BLaER1 treated with 17β-estradiol and CSF1 and Interleukin-3, amounts not matched to agents 10 nM and 100 nM (cell line): ENCODE data around the gene MRPL33.
A peak's percentile ranks its signal among the peaks of the same experiment; 100 is the strongest.

Source experiments
- H3K27ac ChIP-seq, 11 experiments: shearing (Covaris generic); formaldehyde crosslinking; 2 replicates each; pipeline ENCODE4 v1.8.1; 2022
- H3K27me3 ChIP-seq, 11 experiments: shearing (Covaris generic); formaldehyde crosslinking; 2 replicates each; pipeline ENCODE4 v1.8.1; 2022
- H3K36me3 ChIP-seq, 11 experiments: shearing (Covaris generic); formaldehyde crosslinking; 2 replicates each; pipeline ENCODE4 v1.8.1; 2022
- H3K4me1 ChIP-seq, 10 experiments: shearing (Covaris generic); formaldehyde crosslinking; 2 replicates each; pipeline ENCODE4 v1.8.1; 2022
- H3K4me2 ChIP-seq, 11 experiments: shearing (Covaris generic); formaldehyde crosslinking; 2 replicates each; pipeline ENCODE4 v1.8.1; 2022
- H3K4me3 ChIP-seq, 10 experiments: shearing (Covaris generic); formaldehyde crosslinking; 2 replicates each; pipeline ENCODE4 v1.8.1; 2022
- H3K9ac ChIP-seq, 11 experiments: shearing (Covaris generic); formaldehyde crosslinking; 2 replicates each; pipeline ENCODE4 v1.8.1; 2022
- H3K9me3 ChIP-seq, 11 experiments: shearing (Covaris generic); formaldehyde crosslinking; replicated peaks in 1 of 11; 2 replicates each; pipeline ENCODE4 v1.8.1; 2022
- H4K20me1 ChIP-seq, 11 experiments: shearing (Covaris generic); formaldehyde crosslinking; 2 replicates each; pipeline ENCODE4 v1.8.1; 2022
- Cebpa-rat ChIP-seq, 11 experiments: shearing (Covaris generic); IDR thresholded peaks; 2 replicates each; pipeline ENCODE4 v1.8.1; 2022

The MRPL33 gene

DNA sequence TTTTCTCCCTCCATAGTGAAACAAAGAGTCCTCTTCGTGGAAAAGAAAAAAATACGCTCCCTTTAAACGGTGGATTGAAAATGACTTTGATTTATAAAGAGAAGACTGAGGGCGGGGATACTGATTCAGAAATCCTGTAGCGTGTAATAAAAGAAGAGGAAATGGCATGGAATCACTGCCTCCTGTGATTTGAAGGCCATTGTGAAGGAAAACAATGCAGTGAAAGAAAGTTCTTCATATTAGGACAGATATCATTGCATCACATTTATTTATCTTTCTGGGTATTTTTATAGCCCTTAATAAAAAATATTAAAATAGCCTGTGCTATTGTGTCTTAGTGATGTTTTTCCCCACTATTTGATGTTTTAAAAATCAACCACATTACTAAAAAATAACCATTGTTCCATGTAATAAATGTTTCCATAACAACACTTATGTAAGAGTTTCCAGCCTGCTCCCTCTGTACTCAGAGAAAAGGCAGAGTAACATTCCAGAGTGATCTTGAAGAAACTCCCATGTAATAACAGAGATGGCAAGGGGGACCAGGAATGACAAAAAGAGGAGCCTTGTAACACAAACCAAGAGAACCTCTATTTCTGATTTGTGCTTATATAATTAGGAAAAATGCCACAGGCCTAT is 8.0 kb downstream of the MRPL33 start:
- peaks cover 0 to 8% (median 4%) of the 10 kb centered on the region in 11 experiments; a peak in 5 of 22 replicates for H3K9me3 ChIP-seq
- H3K36me3 ChIP-seq, result peaks cover 31 to 93% (median 81%) of the 10 kb centered on the region in 11 experiments
- peaks cover 0 to 12% (median 0%) of the 10 kb centered on the region in 11 experiments; a peak in 3 of 22 replicates for H4K20me1 ChIP-seq
- H3K4me3 ChIP-seq, result no peak overlapping the region
- no peak overlapping the region for H3K9ac ChIP-seq
- no peaks in the 10 kb centered on the region for H3K27me3 ChIP-seq
- H3K27ac ChIP-seq, result no peak overlapping the region
- TF ChIP-seq Cebpa-rat (IDR thresholded peaks at IDR 0.05), result no peak
- no peak overlapping the region for H3K4me2 ChIP-seq
- peaks cover 0 to 50% (median 11%) of the 10 kb centered on the region in 10 experiments; a peak in 18 of 20 replicates for H3K4me1 ChIP-seq

DNA sequence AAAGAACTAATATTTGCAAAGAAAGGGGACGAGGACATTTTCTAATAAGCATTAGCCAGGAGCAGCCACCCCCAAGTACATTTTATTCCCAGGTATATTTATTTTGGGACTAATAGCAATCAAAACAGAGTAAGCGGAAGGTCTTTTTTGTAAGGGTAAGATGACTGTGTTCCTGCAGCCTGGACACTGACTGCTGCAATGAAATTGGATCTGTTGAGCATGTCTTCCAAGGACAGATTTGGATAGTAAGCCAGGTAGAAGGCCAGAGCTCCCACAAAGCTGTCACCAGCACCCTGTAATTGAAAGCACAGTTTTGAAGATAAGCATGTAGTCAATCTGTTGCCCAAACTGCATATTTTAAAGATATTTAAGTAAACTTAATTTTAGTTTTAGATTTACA is 10.0 kb downstream of the MRPL33 start:
- no peak overlapping the region for H3K4me2 ChIP-seq
- H3K9ac ChIP-seq, result no peak overlapping the region
- H3K9me3 ChIP-seq, result peaks cover 0 to 8% (median 4%) of the 10 kb centered on the region in 11 experiments; a peak in 5 of 22 replicates
- peaks cover 0 to 12% (median 0%) of the 10 kb centered on the region in 11 experiments; a peak in 3 of 22 replicates for H4K20me1 ChIP-seq
- no peak for TF ChIP-seq Cebpa-rat (IDR thresholded peaks at IDR 0.05)
- peaks cover 26 to 77% (median 61%) of the 10 kb centered on the region in 11 experiments; a peak in 21 of 22 replicates for H3K36me3 ChIP-seq
- no peak overlapping the region for H3K4me3 ChIP-seq
- peaks cover 0 to 31% (median 4%) of the 10 kb centered on the region in 10 experiments; a peak in 10 of 20 replicates for H3K4me1 ChIP-seq
- no peak overlapping the region for H3K27ac ChIP-seq
- H3K27me3 ChIP-seq, result no peaks in the 10 kb centered on the region

DNA sequence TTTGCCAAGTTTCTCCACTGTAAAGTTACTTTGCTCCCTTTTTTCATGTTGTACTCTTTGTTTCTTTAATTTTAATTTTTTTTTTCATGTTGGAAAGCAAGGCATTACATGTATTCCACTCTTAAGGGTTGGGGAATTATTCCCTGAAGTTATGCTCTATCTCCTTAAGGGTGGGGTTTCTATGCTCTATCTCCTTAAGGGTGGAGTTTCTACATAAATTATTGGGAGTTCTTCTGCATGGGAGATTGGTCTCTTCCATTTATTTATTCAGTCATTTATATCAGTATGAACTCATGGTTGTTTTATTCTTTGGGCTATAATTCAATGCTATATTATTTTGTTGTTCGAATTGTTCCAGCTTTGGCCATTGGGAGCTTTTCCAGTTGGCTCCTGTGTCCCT is 11.2 kb downstream of the MRPL33 start:
- no peak overlapping the region for H3K27ac ChIP-seq
- no peak overlapping the region for H3K9ac ChIP-seq
- H3K9me3 ChIP-seq, result peaks cover 0 to 8% (median 4%) of the 10 kb centered on the region in 11 experiments; a peak in 5 of 22 replicates
- H3K36me3 ChIP-seq, result peaks cover 20 to 65% (median 51%) of the 10 kb centered on the region in 11 experiments; a peak in 21 of 22 replicates
- peaks cover 0 to 19% (median 4%) of the 10 kb centered on the region in 10 experiments; a peak in 10 of 20 replicates for H3K4me1 ChIP-seq
- H3K4me3 ChIP-seq, result no peak overlapping the region
- H4K20me1 ChIP-seq, result peaks cover 0 to 12% (median 0%) of the 10 kb centered on the region in 11 experiments; a peak in 3 of 22 replicates
- TF ChIP-seq Cebpa-rat (IDR thresholded peaks at IDR 0.05), result no peak
- no peaks in the 10 kb centered on the region for H3K27me3 ChIP-seq
- H3K4me2 ChIP-seq, result no peak overlapping the region

DNA sequence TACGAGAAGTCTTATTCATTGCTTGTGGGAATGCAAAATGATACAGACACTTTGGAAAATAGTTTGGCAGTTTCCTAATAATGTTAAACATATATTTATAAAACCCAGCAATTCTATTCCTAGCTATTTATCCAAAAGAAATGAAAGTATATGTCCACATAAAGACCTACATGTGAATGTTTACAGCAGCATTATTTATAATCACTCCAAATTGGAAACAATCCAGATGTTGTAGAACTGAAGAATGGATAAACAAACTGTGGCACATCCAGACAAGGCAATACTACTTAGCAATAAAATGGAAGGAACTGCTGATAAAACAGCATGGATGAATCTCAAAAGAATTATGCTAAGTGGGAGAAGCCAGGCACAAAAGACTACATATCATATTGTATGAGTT is 19.3 kb downstream of the MRPL33 start:
- Histone ChIP-seq H3K27me3 (no peaks in the 10 kb centered on the region), H3K4me3 (no peak overlapping the region)
- TF ChIP-seq Cebpa-rat (IDR thresholded peaks at IDR 0.05), result no peak

DNA sequence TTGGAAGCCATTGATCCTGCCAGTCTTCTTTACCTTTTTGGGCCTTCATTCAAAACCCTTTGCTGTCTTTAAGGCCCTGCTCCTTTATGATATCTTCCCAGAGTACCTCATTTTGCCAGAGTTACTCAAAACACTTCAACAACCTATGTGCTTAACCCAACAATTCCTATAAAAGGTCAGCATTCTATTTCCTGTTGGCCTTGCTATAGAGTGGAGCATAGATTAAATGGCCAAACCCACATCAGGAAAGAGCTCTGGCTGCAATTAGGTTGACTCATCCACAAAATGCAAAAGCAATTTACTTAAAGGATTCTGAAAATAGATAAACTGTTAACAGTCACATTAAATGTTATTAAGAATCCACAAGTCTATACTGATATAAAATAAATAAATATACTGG is 21.2 kb downstream of the MRPL33 start:
- H3K4me2 ChIP-seq, result peak overlapping the region in 5 of 11 experiments; percentile 48 to 69 (median 62); a peak in 10 of 22 replicates
- H3K9ac ChIP-seq, result no peak overlapping the region
- peaks cover 0 to 52% (median 35%) of the 10 kb centered on the region in 10 experiments; a peak in 17 of 20 replicates for H3K4me1 ChIP-seq
- H3K9me3 ChIP-seq, result no peaks in the 10 kb centered on the region
- no peaks in the 10 kb centered on the region for H4K20me1 ChIP-seq
- H3K27ac ChIP-seq, result peak overlapping the region in 4 of 11 experiments; percentile 4 to 37 (median 28); a peak in 6 of 22 replicates
- no peak overlapping the region for H3K4me3 ChIP-seq
- no peaks in the 10 kb centered on the region for H3K36me3 ChIP-seq
- H3K27me3 ChIP-seq, result no peaks in the 10 kb centered on the region
- no peak for TF ChIP-seq Cebpa-rat (IDR thresholded peaks at IDR 0.05)

More for the DNA sequence above, 19.3 kb downstream of the MRPL33 start:
- H3K27ac ChIP-seq, result no peak overlapping the region
- peaks cover 0 to 32% (median 15%) of the 10 kb centered on the region in 10 experiments; a peak in 16 of 20 replicates for H3K4me1 ChIP-seq
- no peaks in the 10 kb centered on the region for H3K9me3 ChIP-seq
- H4K20me1 ChIP-seq, result no peaks in the 10 kb centered on the region
- no peak overlapping the region for H3K9ac ChIP-seq
- peaks cover 0 to 3% (median 0%) of the 10 kb centered on the region in 11 experiments; a peak in 2 of 22 replicates for H3K36me3 ChIP-seq
- H3K4me2 ChIP-seq, result no peak overlapping the region

DNA sequence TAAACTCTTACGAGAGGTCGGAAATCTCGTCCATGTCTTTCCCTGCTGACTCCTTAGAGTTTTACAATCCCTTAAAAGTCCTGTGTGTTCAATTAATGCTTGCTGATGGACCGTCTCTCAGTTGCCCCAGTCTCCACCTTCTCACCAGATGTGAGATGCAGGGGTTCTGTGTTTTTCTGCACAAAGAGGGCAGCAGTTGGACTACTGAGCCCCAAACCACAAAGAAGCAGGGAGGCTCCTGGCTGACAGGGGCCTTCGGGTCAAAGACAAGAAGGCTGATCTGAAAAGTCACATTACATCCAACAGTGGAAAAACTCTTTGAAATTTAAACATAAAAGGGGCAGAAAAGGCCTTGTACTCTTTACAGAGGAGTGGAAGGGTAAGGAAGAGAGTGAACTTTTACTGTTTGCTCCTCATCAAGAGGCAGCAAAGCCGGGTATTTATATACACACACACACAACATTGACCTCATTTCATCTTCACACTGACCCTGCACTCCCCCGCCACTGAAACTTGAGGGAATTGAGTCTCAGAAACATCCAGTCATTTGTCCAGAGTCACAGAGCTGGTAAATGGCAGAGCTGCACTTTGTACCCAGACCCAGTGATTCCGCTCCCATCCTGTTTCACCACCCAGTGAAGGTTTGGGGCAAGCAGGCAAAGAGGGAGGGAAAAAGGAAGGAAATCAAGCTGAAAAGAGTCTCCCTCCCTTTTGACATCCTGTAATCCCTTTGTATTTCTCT is 23.7 kb downstream of the MRPL33 start:
- H3K9ac ChIP-seq, result peak overlapping the region in 6 of 11 experiments; percentile 1 to 30 (median 10); a peak in 6 of 22 replicates
- H3K27me3 ChIP-seq, result no peaks in the 10 kb centered on the region
- peak overlapping the region in 10 of 11 experiments; percentile 0 to 70 (median 52); a peak in 16 of 22 replicates for H3K27ac ChIP-seq
- H3K36me3 ChIP-seq, result no peaks in the 10 kb centered on the region
- no peaks in the 10 kb centered on the region for H4K20me1 ChIP-seq
- peak overlapping the region in 9 of 11 experiments; percentile 39 to 88 (median 67); a peak in 17 of 22 replicates for H3K4me2 ChIP-seq
- no peak overlapping the region; a peak in 1 of 20 replicates for H3K4me3 ChIP-seq
- TF ChIP-seq Cebpa-rat (IDR thresholded peaks at IDR 0.05), result no peak
- H3K4me1 ChIP-seq, result peaks cover 0 to 77% (median 52%) of the 10 kb centered on the region in 10 experiments; a peak in 17 of 20 replicates
- H3K9me3 ChIP-seq, result 0 out of 22 replicates have a peak, but pooled peaks cover 0 to 9% (median 0%) of the 10 kb centered on the region in 11 experiments

DNA sequence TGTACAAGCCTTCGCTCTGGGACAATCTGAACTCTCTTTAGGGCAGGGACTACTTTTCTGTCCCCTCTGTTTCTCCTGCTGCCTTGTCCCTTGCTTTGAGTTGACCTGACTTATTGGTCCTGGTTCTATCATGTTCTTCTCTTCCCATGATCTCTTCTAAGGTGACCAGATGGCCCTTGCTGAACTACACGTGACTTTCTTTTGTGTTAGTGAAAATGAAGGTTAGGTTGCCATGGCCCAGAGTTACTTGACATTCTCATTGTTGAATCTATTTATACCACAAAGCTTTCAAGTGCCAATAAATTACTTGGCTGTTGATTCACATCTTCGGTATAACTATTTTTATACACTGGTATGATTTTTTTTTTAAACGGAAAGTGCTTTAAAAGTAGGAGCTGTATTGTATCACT is 24.4 kb downstream of the MRPL33 start:
- TF ChIP-seq Cebpa-rat (IDR thresholded peaks at IDR 0.05), result no peak
- Histone ChIP-seq H3K9ac (peak overlapping the region in 5 of 11 experiments; percentile 4 to 30 (median 11); a peak in 6 of 22 replicates), H3K9me3 (0 out of 22 replicates have a peak, but pooled peaks cover 0 to 9% (median 0%) of the 10 kb centered on the region in 11 experiments), H4K20me1 (no peaks in the 10 kb centered on the region), H3K27me3 (no peaks in the 10 kb centered on the region), H3K27ac (peak overlapping the region in 9 of 11 experiments; percentile 13 to 70 (median 53); a peak in 15 of 22 replicates), H3K4me2 (peak overlapping the region in 9 of 11 experiments; percentile 39 to 88 (median 67); a peak in 17 of 22 replicates), H3K4me3 (no peak overlapping the region), H3K36me3 (no peaks in the 10 kb centered on the region), H3K4me1 (peaks cover 0 to 83% (median 53%) of the 10 kb centered on the region in 10 experiments; a peak in 17 of 20 replicates)
